Measurements from ENCODE around the gene HSD17B8.

The HSD17B8 gene

DNA sequence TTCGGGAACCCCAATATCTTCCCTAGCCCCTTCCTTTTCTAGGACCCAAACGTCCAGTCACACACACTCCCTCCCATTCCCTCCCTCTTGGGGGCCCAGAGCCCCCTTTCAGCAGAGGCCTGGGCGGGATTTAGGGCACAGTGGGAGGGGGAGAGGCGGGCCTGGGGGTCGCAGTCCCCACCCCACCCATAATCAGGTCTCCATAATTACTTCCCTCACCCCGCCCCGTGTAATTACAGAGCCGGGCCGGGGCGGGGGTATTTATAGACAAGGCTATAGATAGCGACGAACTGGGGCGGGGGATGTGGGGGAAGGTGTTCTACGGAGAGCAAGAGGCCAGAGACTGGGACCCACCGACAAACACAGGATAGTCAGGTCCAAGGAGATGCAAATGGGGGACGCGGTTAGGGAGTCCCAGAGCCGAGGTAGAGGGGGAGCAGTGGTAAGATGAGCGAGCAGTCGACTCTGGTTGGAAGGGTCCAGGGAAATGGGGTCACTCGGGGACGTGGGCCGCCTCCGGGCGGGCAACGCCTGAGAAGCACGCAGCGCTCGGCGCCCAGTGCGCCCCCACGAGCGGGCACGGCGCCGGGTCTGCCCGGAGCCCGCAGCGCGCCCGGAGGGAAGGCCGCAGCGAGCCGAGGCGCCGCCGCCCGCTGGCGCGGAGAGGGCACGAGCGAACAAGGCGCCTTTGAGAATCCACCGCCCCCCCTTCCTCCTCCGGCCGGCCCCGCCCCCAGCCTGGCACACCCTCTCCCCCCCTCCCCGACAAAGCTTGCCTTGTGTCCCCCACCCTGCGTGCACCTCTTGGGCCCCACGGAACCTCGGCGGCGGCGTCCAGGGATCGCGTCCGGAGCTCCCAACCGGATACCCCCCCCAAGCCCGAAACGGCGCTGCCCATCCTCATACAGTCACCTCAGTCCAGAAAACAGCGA is 11.5 kb upstream of the HSD17B8 start:
- no peak for DNase-seq

DNA sequence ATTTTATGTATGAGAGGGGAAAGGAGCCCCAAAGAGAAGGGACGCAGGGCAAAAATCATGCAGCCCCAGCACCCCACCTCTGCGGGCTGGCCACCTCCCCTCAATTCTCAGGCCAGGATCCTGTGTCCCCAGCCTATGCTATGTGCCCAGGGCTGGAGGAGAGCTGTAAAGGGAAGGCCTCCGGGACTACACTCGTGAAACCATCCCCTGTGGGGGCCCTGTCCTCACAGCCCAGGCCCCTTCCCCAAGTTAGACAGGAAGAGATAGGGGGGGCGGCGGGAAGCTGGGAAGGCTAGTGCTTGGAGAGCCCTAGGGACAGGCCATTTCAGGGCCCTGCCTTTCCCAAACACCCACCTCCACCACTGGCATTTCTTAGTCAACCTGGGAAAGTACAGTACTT is 10.8 kb upstream of the HSD17B8 start:
- no peak for DNase-seq

DNA sequence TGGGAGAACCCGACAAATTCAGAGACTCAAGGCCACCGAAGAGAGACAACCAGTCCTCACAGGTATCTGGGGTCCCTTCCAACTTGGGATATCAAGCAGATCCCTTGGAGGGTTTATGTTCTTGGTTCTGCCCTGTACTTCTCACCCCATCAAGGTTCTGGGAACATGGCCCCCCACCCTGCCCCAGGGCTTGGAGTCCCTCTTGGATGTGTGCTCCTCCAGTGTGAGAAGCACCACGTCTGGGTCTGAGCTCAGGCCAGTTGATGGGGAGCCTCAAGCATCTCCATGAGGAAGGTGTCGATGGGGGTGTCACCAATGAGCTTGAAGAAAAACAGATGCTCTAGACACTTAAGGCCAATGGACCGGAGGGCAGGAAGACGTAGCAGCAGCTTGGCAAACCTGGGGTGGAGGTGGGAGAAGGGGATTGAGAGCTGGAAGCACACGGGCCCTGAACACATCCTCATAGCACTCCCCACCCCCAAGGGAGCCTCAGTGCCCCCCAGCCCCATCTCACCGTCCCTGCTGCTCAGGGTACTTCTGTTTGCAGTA is 9.9 kb upstream of the HSD17B8 start:
- no peak for DNase-seq

DNA sequence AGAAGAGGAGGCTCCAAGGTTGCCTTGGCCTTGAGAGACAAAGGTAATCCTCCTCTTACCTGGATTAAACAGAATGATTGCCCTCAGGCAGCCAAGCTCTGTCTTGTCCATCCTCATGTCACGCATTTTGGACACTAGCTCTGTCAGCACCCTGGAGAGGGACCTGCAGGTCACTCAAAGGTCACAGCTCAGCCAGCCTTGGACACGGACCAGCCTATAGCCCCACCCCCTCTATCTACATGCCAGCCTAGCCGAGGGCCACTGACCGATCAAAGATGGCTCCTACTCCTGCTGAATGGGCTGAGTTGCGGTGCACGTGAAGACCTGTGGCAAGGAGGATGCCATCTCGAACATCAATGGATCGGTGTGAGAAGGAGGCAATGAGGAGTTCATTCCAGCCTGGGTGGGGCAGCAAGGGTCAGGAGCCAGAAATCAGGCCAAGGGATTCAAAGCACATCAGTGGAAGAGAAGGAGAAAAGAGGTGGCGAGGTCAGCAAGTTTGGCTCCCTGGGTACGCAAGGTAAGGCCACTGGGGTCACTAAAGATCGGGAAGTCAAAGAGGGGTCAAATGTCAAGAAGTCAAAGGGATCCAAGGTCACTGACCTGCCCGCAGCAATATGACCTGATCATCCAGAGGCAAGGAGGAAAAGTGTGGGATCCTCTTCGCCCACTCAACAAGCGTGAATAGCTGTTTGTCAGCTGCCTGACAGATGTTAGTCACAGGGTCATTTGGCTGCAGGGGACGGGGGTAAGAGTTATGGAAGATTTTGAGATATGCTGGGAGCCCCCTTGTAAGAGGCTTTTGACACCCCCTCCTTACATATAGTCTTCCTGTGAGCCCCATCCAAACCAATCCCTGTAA is 8.9 kb upstream of the HSD17B8 start:
- DNase-seq: no peak

DNA sequence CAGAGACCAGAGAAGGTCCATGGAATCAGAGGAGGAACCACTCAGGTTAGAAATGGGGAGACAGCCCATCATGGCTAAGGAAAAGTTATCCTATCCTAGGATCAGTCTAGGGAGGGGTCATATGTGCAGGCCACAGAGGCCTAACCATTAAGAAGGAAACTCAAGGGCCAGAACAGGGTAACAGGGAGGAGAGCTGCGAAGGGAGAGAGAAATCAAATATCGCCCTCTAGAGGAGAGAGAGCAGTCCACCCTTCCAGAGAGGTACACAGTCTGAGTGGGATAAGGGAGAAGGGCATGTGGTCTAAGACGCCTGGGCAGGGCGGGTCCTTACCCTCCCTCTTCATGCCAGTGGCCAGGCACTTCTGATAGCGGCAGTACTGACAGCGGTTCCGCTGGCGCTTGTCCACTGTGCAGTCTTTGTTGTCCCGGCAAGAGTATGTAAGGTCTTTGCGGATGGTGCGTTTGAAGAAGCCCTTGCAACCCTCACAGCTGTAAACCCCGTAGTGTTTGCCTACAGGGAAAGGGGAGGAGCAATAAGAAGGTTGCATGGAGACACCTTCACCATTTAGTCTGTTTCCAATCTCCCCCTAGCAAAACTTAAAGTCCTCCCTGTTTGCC is 6.9 kb upstream of the HSD17B8 start:
- no peak for DNase-seq

DNA sequence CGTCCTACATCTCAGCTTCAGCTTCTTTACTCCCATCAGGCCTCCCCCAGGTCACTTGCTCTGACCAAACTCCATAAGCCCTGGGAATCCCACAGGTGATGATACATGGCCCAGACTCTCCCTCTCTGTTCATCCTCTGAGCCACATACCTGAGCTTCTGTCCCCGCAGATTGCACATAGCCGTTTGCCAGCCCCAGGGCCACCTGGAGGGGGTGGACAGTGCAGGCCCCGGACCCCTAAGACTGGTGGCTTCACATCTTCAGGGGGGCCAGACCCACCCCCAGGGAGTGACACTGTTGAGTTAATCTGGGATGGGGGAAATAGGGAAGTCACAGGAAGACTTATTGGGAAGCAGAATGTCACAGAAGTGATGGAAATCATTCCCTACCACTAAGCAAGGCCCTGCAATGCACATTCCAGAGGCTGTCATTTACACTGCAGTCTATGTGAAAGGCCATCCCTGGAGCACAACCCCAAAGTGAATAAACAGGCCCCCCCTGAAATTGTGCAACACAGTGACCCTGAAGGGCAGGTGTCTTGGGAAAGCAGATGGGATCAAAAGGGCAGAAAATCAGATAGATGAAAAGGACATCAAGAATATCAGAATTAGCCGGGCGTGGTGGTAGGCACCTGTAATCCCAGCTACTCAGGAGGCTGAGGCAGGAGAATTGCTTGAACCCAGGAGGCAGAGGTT is 6.1 kb upstream of the HSD17B8 start:
- DNase-seq: no peak

DNA sequence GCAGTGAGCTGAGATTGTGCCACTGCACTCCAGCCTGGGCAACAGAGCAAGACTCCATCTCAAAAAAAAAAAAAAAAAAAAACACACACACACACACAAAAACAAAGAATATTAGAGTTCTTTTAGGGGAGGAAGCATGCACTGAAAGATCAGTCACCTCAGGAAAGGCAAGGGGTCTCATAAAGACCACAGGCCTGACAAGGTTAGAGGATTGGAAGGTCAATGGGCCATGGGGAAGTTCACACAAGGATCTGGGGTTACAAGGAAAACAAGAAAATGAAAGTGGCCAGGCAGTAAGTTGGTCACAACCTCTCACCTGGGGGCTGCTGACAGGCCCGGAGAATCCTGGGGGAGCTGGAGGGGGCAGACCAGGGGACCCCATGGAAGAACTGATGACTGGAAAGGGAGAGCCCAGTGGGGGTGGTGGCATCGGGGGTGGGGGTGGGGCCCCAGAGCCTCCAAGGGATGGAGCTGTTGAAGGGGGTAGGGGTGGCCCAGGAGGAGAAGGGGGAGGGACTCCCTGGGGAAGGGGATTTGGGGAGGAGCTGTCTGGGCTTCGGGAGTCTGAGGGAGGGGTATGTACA is 5.5 kb upstream of the HSD17B8 start:
- no peak for DNase-seq

DNA sequence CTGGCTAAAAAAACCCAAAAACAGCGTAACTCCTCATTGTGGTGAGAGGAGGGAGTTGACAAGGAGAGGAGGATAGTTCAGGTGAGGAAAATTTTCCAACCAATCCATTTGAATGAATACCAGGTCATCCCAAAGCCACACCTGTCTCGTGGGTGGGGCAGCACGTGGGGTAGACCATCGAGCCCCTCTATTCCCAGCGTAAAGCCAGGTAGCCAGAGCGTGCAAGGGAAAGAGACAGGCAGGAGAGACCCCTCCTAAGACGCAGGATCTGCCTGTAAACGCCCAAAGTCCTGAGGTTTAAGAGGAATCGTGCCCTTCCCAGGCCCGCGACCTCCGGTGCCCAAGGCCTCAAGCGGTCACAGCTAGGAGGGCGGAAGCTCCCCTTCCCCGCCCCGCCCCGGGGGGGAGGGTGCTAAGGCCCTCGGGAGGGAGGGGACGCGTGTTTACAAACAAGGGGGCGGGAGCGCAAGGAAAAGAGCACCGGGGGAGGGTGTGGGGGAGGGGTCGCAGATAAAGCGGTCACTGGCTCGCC is 4.7 kb upstream of the HSD17B8 start:
- no peak for DNase-seq

DNA sequence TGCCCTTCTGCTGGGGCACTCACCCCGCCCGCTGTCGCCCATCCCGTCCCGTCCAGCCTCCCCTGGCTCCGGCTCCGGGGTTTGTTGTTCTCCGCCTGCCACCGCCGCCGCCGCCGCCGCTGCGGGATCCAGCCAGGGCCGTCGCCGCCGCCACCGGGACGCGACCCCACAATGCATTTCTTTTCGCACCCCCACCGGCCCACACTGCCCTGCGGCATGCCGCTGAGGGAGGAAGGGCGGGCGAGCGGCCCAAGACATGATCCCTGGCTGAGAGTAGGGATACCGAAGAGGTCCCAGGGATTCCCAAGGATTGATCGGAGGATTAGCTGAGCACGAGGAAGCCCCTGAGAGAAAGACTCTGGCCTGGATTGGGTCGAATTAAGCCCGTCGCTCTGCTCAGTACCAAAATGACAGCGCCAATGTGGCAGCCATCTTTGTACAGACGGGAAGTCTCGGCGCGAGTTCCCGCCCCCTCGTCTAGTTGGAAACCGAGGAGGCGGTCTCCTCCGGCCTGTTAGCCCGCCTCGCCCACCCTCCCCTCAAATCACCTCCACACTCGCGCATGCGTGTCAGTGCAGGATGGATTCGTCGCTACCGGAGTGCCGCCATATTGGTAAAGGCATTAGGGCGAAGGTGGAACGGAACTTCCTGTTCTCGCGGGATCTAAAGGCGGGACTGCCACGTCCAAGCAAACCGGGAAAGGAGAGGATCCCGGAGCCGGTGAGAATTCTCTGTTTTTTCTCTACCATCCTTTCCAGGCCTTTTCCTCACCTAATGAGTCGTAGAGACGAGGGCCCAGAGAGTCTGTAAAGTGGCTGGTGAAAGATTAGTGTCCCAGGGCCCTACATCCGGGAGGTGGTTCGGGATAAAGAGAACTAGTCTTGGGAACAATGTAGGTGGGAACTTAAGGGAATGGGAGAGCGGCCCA is 4.0 kb upstream of the HSD17B8 start, which contains the start of the genes RXRB and SLC39A7:
RXRB (minus strand) TSS at position 447 of the 928 bp plus-strand sequence; CDS start at position 258, 189 bp downstream.
SLC39A7 (plus strand) TSS at position 649 of the 928 bp plus-strand sequence. CDS start 379 bp downstream, outside the sequence.
- DNase-seq: peak; percentile 89

DNA sequence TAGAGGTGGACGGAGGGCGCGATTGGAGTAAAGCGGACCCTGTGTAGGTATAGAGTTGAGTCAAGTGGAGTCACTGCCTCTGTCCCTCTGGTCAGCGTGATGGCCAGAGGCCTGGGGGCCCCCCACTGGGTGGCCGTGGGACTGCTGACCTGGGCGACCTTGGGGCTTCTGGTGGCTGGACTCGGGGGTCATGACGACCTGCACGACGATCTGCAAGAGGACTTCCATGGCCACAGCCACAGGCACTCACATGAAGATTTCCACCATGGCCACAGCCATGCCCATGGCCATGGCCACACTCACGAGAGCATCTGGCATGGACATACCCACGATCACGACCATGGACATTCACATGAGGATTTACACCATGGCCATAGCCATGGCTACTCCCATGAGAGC is 3.3 kb upstream of the HSD17B8 start:
- no peak for DNase-seq

DNA sequence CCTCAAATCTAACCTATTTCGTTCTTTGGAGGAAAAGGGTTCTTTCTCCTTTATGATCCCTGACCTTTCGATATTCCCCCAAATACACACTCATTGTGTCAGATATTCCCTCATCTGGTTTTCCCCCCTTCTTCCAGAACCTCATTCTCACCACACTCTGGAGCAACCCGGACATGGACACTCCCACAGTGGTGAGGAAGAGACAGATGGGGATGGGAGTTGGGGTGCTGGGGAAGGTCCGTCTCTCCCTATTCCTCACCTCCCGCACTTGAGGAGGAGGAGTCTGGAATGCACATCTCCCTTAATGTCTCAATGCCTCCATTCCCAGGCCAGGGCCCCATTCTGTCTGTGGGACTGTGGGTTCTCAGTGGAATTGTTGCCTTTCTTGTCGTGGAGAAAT is 2.5 kb upstream of the HSD17B8 start:
- no peak for DNase-seq

DNA sequence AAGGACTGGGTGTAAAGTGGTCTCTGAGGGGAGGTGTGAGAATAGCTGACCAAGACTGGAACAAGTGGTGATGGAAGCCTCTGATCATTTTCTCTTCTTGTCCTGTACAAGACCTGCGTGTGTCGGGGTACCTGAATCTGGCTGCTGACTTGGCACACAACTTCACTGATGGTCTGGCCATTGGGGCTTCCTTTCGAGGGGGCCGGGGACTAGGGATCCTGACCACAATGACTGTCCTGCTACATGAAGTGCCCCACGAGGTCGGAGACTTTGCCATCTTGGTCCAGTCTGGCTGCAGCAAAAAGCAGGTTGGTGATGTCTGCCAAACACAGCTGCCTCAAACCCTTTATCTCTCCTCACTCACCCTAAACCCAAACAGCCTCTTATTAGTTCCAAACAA is 1.7 kb upstream of the HSD17B8 start:
- DNase-seq: no peak

DNA sequence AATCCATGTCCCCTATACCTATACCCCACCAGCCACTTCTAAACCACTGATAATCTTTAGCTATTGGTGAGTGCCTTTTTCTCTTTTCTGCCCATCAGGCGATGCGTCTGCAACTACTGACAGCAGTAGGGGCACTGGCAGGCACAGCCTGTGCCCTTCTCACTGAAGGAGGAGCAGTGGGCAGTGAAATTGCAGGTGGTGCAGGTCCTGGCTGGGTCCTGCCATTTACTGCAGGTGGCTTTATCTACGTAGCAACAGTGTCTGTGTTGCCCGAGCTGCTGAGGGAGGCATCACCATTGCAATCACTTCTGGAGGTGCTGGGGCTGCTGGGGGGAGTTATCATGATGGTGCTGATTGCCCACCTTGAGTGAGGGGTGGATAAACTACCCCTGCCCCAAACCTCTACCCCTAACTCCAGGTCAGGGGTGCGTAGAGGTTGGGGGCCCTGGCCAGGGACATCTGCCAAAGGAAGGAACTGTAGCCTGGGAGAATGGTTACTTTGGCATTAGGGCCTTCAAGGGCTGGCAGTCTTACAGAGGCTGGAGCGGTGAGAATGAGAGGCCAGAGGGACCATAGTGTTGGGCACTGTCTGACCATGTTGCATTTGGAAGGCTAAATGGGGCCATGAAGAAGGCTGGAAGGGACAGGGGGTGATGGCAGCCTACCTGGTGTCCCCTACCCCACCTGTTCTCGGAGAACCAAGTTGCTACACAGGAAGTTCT is 851 bp upstream of the HSD17B8 start:
- DNase-seq: no peak

DNA sequence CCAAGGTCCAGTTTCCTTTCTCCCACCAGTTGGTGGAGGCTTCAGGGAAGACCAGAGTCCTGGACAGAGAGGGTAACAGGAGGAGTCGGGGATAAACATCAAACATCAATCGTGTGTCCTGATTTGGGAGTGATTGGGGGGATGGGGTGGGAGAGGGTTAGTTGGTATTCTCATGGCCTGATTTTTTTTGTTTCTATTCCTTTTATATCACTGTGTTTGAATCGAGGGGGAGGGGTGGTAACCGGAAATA is 365 bp upstream of the HSD17B8 start:
- no peak for DNase-seq

DNA sequence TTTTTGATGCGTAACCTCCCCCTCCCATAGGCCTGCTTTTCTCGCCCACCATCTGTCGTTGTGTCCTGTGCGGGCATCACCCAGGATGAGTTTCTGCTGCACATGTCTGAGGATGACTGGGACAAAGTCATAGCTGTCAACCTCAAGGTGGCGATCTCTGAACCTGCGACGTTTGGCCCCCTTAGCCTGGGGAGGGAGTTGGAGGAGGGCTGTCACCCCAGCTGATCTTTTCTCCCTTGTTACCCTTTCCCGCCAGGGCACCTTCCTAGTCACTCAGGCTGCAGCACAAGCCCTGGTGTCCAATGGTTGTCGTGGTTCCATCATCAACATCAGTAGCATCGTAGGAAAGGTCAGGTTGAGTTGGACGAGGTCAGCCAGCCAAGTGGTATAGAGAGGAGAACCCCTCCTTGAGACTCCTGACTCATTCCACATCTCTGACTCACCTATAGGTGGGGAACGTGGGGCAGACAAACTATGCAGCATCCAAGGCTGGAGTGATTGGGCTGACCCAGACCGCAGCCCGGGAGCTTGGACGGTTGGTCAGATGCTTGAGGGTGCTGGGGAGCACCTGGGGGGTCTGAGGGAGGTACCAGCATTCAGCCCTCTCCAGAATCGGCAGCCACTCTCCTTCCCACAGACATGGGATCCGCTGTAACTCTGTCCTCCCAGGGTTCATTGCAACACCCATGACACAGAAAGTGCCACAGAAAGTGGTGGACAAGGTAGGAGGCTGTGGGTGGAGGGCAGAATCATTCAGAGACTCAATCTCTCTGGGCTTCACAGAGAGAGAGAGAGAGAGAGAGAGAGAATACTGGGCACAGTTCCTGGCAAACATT is 954 bp downstream of the HSD17B8 start:
- DNase-seq: no peak

DNA sequence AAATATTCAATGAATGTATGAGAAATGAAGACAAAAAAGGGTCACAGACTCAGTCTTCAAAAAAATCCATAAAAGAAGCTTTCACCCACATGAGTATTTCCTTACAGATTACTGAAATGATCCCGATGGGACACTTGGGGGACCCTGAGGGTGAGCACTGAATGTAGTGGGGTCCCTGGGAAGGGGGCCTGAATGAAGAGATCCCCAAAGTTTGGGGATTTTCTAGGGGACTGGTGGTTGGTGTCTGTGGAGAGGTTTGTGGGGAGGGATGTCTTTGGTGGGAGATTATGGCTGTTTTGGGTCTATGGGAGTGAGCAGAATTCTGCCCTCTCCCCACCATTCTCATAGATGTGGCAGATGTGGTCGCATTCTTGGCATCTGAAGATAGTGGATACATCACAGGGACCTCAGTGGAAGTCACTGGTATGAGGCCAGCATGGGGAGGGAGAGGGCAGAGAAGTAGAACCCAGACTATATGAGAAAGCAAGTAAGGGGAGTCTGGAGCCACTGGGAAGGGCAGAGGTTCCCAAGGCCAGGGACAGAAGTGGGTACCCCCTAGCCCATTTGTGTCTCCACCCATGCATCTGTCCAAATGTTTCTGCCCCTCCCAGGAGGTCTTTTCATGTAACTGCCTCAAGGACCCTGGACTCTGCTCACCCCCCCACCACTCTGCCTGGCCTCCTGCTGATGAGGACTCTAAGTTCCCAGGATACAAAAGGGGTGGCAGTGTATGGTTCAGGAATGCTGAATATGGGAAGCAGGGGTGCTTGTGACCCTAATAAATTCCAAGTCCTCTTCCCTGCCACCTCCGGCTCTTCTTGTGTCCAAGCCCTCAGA is 1.8 kb downstream of the HSD17B8 start:
- DNase-seq: no peak

DNA sequence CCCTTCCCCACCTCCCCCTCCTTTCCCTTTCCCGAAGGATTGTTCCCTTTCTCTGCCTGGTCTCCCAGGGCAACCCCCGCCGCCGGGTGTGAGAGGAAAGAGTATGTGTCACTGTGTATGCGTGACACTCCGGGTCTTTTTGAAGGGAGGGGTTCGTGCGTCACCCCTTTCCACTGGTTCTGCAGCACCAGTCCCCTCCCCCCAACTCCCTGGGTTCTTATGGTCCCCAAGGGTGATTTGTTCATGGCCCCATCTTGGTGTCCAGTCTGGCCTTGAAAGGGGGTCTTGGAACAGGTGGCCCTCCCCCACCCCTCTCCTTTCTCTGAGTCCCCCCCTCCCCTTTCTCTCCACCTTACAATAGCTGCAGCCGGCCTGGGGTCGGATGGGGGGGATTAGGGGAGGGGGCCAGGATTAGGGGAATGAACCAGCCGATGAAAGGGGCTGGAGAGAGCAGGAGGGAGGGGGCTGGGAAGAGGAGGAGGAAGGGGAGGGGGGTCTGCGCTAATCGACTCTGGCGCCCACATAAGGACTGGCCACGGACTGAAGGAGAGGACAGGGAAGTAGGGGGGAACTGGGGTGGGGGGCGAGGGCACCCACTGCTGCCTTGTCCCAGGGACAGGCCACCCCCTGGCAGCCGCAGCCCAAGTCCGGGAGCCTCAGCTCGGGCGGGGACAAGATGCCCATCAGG is 2.6 kb downstream of the HSD17B8 start:
- no peak for DNase-seq

All from NCI-H1436 treated with DMSO at 0.1 percent for 48 hours (cell line).